H1 (cell line): Measurements from ENCODE around the gene USP17L30. TPM values are rescaled to one million over a fixed set of nuclear protein-coding genes. Genes with fewer than 3 reads are reported as not detected.
"Not testable (repeated sequence)": the region's sequence is repeated elsewhere in the genome, so short reads cannot be mapped to it uniquely, and the experiment has no call there.

Source experiments
- CTCF ChIA-PET: fragments of 300-600 bp; sonication (Branson Sonifier 250); formaldehyde crosslinking; loops from one replicate; lab custom pipeline; 2021; ENCODE audit not compliant: partially characterized antibody; lab: Charles Lee
- POLR2A ChIA-PET: fragments of 300-600 bp; sonication (Branson Sonifier 250); formaldehyde crosslinking; loops from one replicate; lab custom pipeline; 2021; ENCODE audit warnings: inconsistent platforms; ENCODE audit not compliant: partially characterized antibody; lab: Charles Lee
- DNase-seq, 2 experiments: peaks; one replicate each; pipeline versions ENCODE4 v3.0.0 to v3.0.0-alpha.2; 2010 to 2022; ENCODE audit warnings: low spot score in 2 of 2, low read depth in 1 of 2, mixed read lengths in 1 of 2
- FAIRE-seq: peaks from 2 replicates; lab custom pipeline; 2011; peaks lifted over from hg19 to GRCh38; lab: Jason Lieb, UNC
- H2AFZ ChIP-seq: 2 replicates; pipeline ENCODE4 v1.8.1; 2012; ENCODE audit warnings: low read length, inconsistent platforms
- H2AK5ac ChIP-seq: 2 replicates; pipeline ENCODE4 v1.6.1; 2013; ENCODE audit warnings: low read depth, low read length
- H2BK120ac ChIP-seq: replicated peaks from 2 replicates; pipeline ENCODE3; 2013; ENCODE audit warnings: low read depth, low read length, inconsistent platforms
- H2BK12ac ChIP-seq: 2 replicates; pipeline ENCODE4 v1.6.1; 2013; ENCODE audit warnings: low read depth, low read length
- H2BK15ac ChIP-seq: 2 replicates; pipeline ENCODE4 v1.6.1; 2013; ENCODE audit warnings: low read length
- H2BK20ac ChIP-seq: 2 replicates; pipeline ENCODE4 v1.6.1; 2013; ENCODE audit warnings: low read length
- H2BK5ac ChIP-seq: 2 replicates; pipeline ENCODE4 v1.6.1; 2013; ENCODE audit warnings: low read depth, low read length
- H3K14ac ChIP-seq: 2 replicates; pipeline ENCODE4 v1.6.1; 2013; ENCODE audit warnings: inconsistent platforms; ENCODE audit not compliant: insufficient read length
- H3K18ac ChIP-seq: 2 replicates; pipeline ENCODE4 v1.6.1; 2013; ENCODE audit warnings: low read length; ENCODE audit errors: extremely low read depth
- H3K23ac ChIP-seq: 2 replicates; pipeline ENCODE4 v1.6.1; 2013; ENCODE audit warnings: inconsistent platforms; ENCODE audit not compliant: insufficient read length
- H3K23me2 ChIP-seq: 2 replicates; pipeline ENCODE4 v1.6.1; 2013; ENCODE audit warnings: low read depth, low read length
- H3K27ac ChIP-seq: 2 replicates; pipeline ENCODE4 v1.6.1; 2011; ENCODE audit warnings: low read depth, low read length, inconsistent platforms
- H3K27me3 ChIP-seq, 4 experiments: replicated peaks in 1 of 4; 1 replicate in 1 of 4; 2 replicates in 3 of 4; pipeline versions ENCODE4 v1.6.1 to v1.8.1; 2011 to 2013; ENCODE audit warnings: low read length in 3 of 4, mild to moderate bottlenecking in 3 of 4, inconsistent platforms in 2 of 4, mixed read lengths in 2 of 4, moderate library complexity in 1 of 4; ENCODE audit not compliant: control insufficient read depth in 3 of 4, insufficient read depth in 3 of 4; ENCODE audit errors: extremely low read depth in 1 of 4
- H3K36me3 ChIP-seq, 4 experiments: 2 replicates each; pipeline versions ENCODE4 v1.6.1 to v1.8.1; 2011 to 2013; ENCODE audit warnings: mild to moderate bottlenecking in 4 of 4, low read length in 3 of 4, moderate library complexity in 2 of 4, control low read depth in 1 of 4, inconsistent platforms in 1 of 4; ENCODE audit not compliant: insufficient read depth in 4 of 4, control insufficient read depth in 2 of 4
- H3K4ac ChIP-seq: replicated peaks from 2 replicates; pipeline ENCODE3; 2013; ENCODE audit warnings: low read length, low read depth, mixed read lengths, inconsistent platforms; ENCODE audit not compliant: insufficient read length
- H3K4me1 ChIP-seq, 4 experiments: replicated peaks in 1 of 4; 1 replicate in 1 of 4; 2 replicates in 3 of 4; pipeline versions ENCODE4 v1.6.1 to v1.8.1; 2011 to 2013; ENCODE audit warnings: low read length in 3 of 4, inconsistent platforms in 2 of 4, mixed read lengths in 1 of 4; ENCODE audit not compliant: insufficient read depth in 4 of 4, control insufficient read depth in 3 of 4
- H3K4me2 ChIP-seq, 2 experiments: 2 replicates each; pipeline versions ENCODE4 v1.6.1 to v1.8.1; 2011 to 2013; ENCODE audit warnings: low read depth in 2 of 2, low read length in 2 of 2, control low read depth in 1 of 2, inconsistent platforms in 1 of 2, mild to moderate bottlenecking in 1 of 2; ENCODE audit not compliant: insufficient read depth in 1 of 2
- H3K4me3 ChIP-seq, 4 experiments: fragments of 200-600, 300-600 bp in 1 of 4; sonication (generic), shearing (Covaris generic), sonication (Bioruptor Twin) in 1 of 4; 2 replicates each; pipeline versions ENCODE4 v1.5.1 to v1.8.1; 2011 to 2016; ENCODE audit warnings: low read length in 4 of 4, low read depth in 3 of 4, control low read depth in 2 of 4, inconsistent platforms in 2 of 4, mild to moderate bottlenecking in 2 of 4, mixed read lengths in 1 of 4, moderate library complexity in 1 of 4; ENCODE audit not compliant: insufficient read depth in 2 of 4; ENCODE audit errors: extremely low read depth in 1 of 4
- H3K56ac ChIP-seq: replicated peaks from 2 replicates; pipeline ENCODE3; 2013; ENCODE audit warnings: low read depth, mild to moderate bottlenecking, mixed read lengths, low read length, inconsistent platforms; ENCODE audit not compliant: insufficient read length
- H3K79me1 ChIP-seq: 2 replicates; pipeline ENCODE4 v1.6.1; 2013; ENCODE audit warnings: low read depth, low read length, control low read depth
- H3K79me2 ChIP-seq, 2 experiments: 2 replicates each; pipeline versions ENCODE4 v1.6.1 to v1.8.1; 2012 to 2013; ENCODE audit warnings: low read length in 2 of 2, mild to moderate bottlenecking in 2 of 2, inconsistent platforms in 1 of 2; ENCODE audit not compliant: insufficient read depth in 2 of 2, control insufficient read depth in 1 of 2
- H3K9ac ChIP-seq, 4 experiments: replicated peaks in 1 of 4; 1 replicate in 1 of 4; 2 replicates in 3 of 4; pipeline versions ENCODE4 v1.6.1 to v1.8.1; 2011 to 2013; ENCODE audit warnings: low read depth in 3 of 4, low read length in 3 of 4, control low read depth in 2 of 4, mild to moderate bottlenecking in 2 of 4, moderate library complexity in 2 of 4, inconsistent platforms in 1 of 4; ENCODE audit errors: extremely low read depth in 1 of 4
- H3K9me3 ChIP-seq, 2 experiments: 2 replicates each; pipeline versions ENCODE4 v1.6.1 to v1.8.1; 2012 to 2013; ENCODE audit warnings: mild to moderate bottlenecking in 2 of 2, moderate library complexity in 2 of 2, control low read depth in 1 of 2, inconsistent platforms in 1 of 2, low read depth in 1 of 2, low read length in 1 of 2, mixed read lengths in 1 of 2; ENCODE audit not compliant: insufficient read depth in 2 of 2
- H4K20me1 ChIP-seq, 2 experiments: replicated peaks in 1 of 2; 2 replicates each; pipeline versions ENCODE3 to v1.8.1; 2011 to 2013; ENCODE audit warnings: inconsistent platforms in 2 of 2, low read length in 2 of 2, mild to moderate bottlenecking in 1 of 2; ENCODE audit not compliant: insufficient read depth in 2 of 2, control insufficient read depth in 1 of 2
- H4K5ac ChIP-seq: 2 replicates; pipeline ENCODE4 v1.6.1; 2013; ENCODE audit warnings: low read length, low read depth, mixed read lengths, inconsistent platforms; ENCODE audit not compliant: insufficient read length
- H4K8ac ChIP-seq: 2 replicates; pipeline ENCODE4 v1.8.0; 2013; ENCODE audit warnings: mild to moderate bottlenecking, moderate library complexity, low read length, inconsistent platforms; ENCODE audit not compliant: insufficient read depth; ENCODE audit errors: extremely low read depth
- H4K91ac ChIP-seq: replicated peaks from 2 replicates; pipeline ENCODE3; 2013; ENCODE audit warnings: low read length, mixed read lengths, inconsistent platforms; ENCODE audit not compliant: insufficient read length
- WGBS, 2 experiments: shearing (Covaris generic) in 1 of 2; methylation state at CpG; one replicate each; pipeline versions ENCODE4 v1.1.6 to v1.1.7; 2013 to 2015; ENCODE audit warnings: low lambda C conversion rate in 2 of 2, mixed read lengths in 2 of 2, inconsistent platforms in 1 of 2, low coverage in 1 of 2, missing lambda C conversion rate in 1 of 2; ENCODE audit not compliant: insufficient replicate concordance in 2 of 2, insufficient coverage in 1 of 2, insufficient read length in 1 of 2; ENCODE audit errors: extremely low coverage in 1 of 2, missing lambda C conversion rate in 1 of 2; 5-methylcytosine and 5-hydroxymethylcytosine counted together
- polyA plus RNA-seq, 7 experiments: library from polyadenylated mRNA; depleted of rRNA in 3 of 7; stranded (reverse) in 5 of 7; unstranded in 2 of 7; fragments of >200 nt in 5 of 7; fragments of 200-250 nt in 2 of 7; gene quantifications; 1 replicate in 5 of 7; 2 replicates in 1 of 7; 4 replicates in 1 of 7; pipeline versions ENCODE4 v1.2.1 to v1.2.3, GENCODE V29; 2011 to 2013; ENCODE audit warnings: missing spikeins in 2 of 7, mixed read lengths in 2 of 7
- total RNA-seq: library from RNA; stranded (reverse); fragmentation: NEBNext Ultra II Directional; extraction: Animal tissue kit (Norgen Biotek cat#: 25700); gene quantifications from 2 replicates; pipeline ENCODE4 v1.2.1, GENCODE V29; 2021

USP17L30 gene
- total and polyA plus RNA-seq, 2 of the 8 experiments (the other 6 are each of a cell fraction or from before 2014, with no cell fraction given), result not detected

DNA sequence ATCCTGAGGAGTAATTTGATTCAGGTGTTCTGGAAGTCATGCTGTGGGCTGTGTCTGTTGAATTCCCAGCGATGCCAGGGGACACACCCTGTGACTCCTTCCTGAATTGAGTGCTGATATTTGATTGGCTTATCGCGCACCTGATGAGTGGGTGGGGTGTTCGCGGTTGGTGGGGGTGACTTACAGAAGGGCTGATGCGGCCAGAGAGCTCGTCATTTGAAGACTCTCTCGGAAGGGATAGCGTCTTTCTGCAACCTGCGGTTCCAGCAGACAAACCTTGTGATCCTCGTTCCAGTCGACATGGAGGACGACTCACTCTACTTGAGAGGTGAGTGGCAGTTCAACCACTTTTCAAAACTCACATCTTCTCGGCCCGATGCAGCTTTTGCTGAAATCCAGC is 9.6 kb upstream of the USP17L30 start, which contains the start of gene USP17L29:
TSS of gene USP17L29 (plus strand) at position 301 of the 400 bp plus-strand sequence. CDS start at position 301, 0 bp downstream.
- DNase-seq, H3K18ac ChIP-seq, H3K4me1 ChIP-seq, H3K9ac ChIP-seq, POLR2A ChIA-PET, H4K5ac ChIP-seq, H3K56ac ChIP-seq, H2BK12ac ChIP-seq, H2BK5ac ChIP-seq, CTCF ChIA-PET, H3K23me2 ChIP-seq, H4K20me1 ChIP-seq, H2BK20ac ChIP-seq, FAIRE-seq, H3K79me1 ChIP-seq, H2BK15ac ChIP-seq, H3K27ac ChIP-seq, H3K79me2 ChIP-seq, H3K23ac ChIP-seq, H3K4me3 ChIP-seq, H2AFZ ChIP-seq, H3K36me3 ChIP-seq, H3K4me2 ChIP-seq, H3K9me3 ChIP-seq, H2AK5ac ChIP-seq, H4K8ac ChIP-seq, H3K4ac ChIP-seq, H4K91ac ChIP-seq, H3K27me3 ChIP-seq, H2BK120ac ChIP-seq, H3K14ac ChIP-seq: not testable (repeated sequence)
- WGBS, 2 experiments, result no CpG with 5 or more reads among the region's 15 CpGs

DNA sequence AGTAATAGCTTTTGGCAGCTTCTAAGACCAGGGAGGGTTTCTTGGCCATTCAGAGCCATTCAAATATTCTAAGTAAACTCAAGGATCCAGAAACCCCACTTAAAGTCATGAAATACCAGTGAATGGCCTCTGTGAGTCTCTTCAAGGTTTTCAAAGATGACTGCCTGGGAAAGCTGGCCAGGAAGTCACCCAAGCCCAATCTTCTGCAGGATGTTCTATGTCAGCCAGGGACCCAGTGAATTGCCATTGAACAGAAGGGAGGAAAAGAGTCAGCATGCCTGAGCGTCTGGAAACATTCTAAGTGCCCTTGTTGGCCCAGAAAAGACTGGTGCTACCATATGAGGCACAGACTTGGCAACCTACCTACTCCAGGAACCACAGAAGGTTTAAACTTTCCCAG is 17.0 kb downstream of the USP17L30 start:
- H2AK5ac ChIP-seq, H4K91ac ChIP-seq, H3K4me3 ChIP-seq, H4K8ac ChIP-seq, H3K18ac ChIP-seq, H3K56ac ChIP-seq, H2BK5ac ChIP-seq, H2BK15ac ChIP-seq, H3K79me1 ChIP-seq, H3K9ac ChIP-seq, H4K20me1 ChIP-seq, DNase-seq, H2BK12ac ChIP-seq, H3K79me2 ChIP-seq, CTCF ChIA-PET, FAIRE-seq, H3K4me1 ChIP-seq, H3K14ac ChIP-seq, H3K4me2 ChIP-seq, H3K4ac ChIP-seq, H3K23me2 ChIP-seq, POLR2A ChIA-PET, H2BK20ac ChIP-seq, H2BK120ac ChIP-seq, H3K27ac ChIP-seq, H3K36me3 ChIP-seq, H3K23ac ChIP-seq, H2AFZ ChIP-seq, H3K27me3 ChIP-seq, H4K5ac ChIP-seq: not testable (repeated sequence)
- WGBS, 2 experiments, result 14% methylated on average over 1 of the region's 1 CpG; no CpG with 5 or more reads in 1 of the 2 experiments
- H3K9me3 ChIP-seq, result peaks cover 10 to 48% of the 10 kb centered on the region in 2 experiments; a peak in 3 of 4 replicates
